ENCODE data around the gene FBXO17. TPM values are rescaled to one million over a fixed set of nuclear protein-coding genes. Genes with fewer than 3 reads are reported as not detected.
A peak's percentile ranks its signal among the peaks of the same experiment; 100 is the strongest.

The FBXO17 gene
- total RNA-seq, result 10 to 100 TPM; 21.3 to 31.9 TPM
- 10 to 100 TPM; 19.7 to 25.6 TPM for polyA plus RNA-seq

- DNase-seq (ENCODE audit: low spot score), result peak; percentile 53
- H3K27me3 ChIP-seq (ENCODE audit: control insufficient read depth in 4 of 4, insufficient read depth in 4 of 4, low read length in 3 of 4), result no peaks in the 10 kb centered on the region
- WGBS, result 3% methylated on average over 63 of the region's 63 CpGs
- TF ChIP-seq MAX (IDR thresholded peaks at IDR 0.05) (peak; percentile 74), TAF1 (conservative IDR thresholded peaks at IDR 0.05) (no peak), FOXA2 (IDR thresholded peaks at IDR 0.05) (no peak)
- peak within 1 kb of the TSS; percentile 62 to 91 (median 72) for H3K4me3 ChIP-seq (ENCODE audit: low read depth in 1 of 3, low read length in 3 of 3)
- no peaks in the 10 kb centered on the region for H3K9me3 ChIP-seq (ENCODE audit: control insufficient read depth in 4 of 4, low read length in 3 of 4)
- H3K36me3 ChIP-seq (ENCODE audit: control insufficient read depth in 4 of 4, insufficient read depth in 3 of 4, low read depth in 1 of 4, low read length in 3 of 4), result no peaks in the 10 kb centered on the region
- H3K27ac ChIP-seq (ENCODE audit: low read depth in 1 of 2, low read length in 2 of 2), result peak within 1 kb of the TSS; percentile 88 to 91
- peaks cover 7 to 34% (median 21%) of the 10 kb centered on the region in 4 donors for H3K4me1 ChIP-seq (ENCODE audit: control insufficient read depth in 4 of 4, insufficient read depth in 4 of 4, low read length in 3 of 4)
- peak within 1 kb of the TSS; percentile 76 to 84 for H3K9ac ChIP-seq (ENCODE audit: low read depth in 1 of 2, low read length in 2 of 2)
These were observed at the start of gene FBXO17 for GRCh38 chr19:38975214-38975860. Gene FBXO17, minus strand, starts transcription at chr19:38975742. Its CDS starts 25,423 bp downstream, at chr19:38950319.

GRCh38 chr19:39024875-39025641 is 49.5 kb upstream of the FBXO17 start:
- peaks cover 0 to under 1% (median 0%) of the 10 kb centered on the region in 4 donors for H3K4me1 ChIP-seq (ENCODE audit: control insufficient read depth in 4 of 4, insufficient read depth in 4 of 4, low read length in 3 of 4)
- H3K36me3 ChIP-seq (ENCODE audit: control insufficient read depth in 4 of 4, insufficient read depth in 3 of 4, low read depth in 1 of 4, low read length in 3 of 4), result peaks cover 0 to 2% (median 0%) of the 10 kb centered on the region in 4 donors
- no peak overlapping the region for H3K27ac ChIP-seq (ENCODE audit: low read depth in 1 of 2, low read length in 2 of 2)
- no peaks in the 10 kb centered on the region for H3K9me3 ChIP-seq (ENCODE audit: control insufficient read depth in 4 of 4, low read length in 3 of 4)
- WGBS, result 96% methylated on average over 14 of the region's 14 CpGs
- no peak overlapping the region for H3K4me3 ChIP-seq (ENCODE audit: low read depth in 1 of 3, low read length in 3 of 3)
- H3K27me3 ChIP-seq (ENCODE audit: control insufficient read depth in 4 of 4, insufficient read depth in 4 of 4, low read length in 3 of 4), result no peaks in the 10 kb centered on the region
- no peak for TF ChIP-seq GABPA (IDR thresholded peaks at IDR 0.05 in 1 of 2, conservative IDR thresholded peaks at IDR 0.05 in 1 of 2)
- no peak for DNase-seq (ENCODE audit: low spot score)
- H3K9ac ChIP-seq (ENCODE audit: low read depth in 1 of 2, low read length in 2 of 2), result no peak overlapping the region

GRCh38 chr19:39021063-39021462 is 45.5 kb upstream of the FBXO17 start:
- Histone ChIP-seq H3K27ac (ENCODE audit: low read depth in 1 of 2, low read length in 2 of 2) (no peak overlapping the region), H3K4me3 (ENCODE audit: low read depth in 1 of 3, low read length in 3 of 3) (no peak overlapping the region), H3K4me1 (ENCODE audit: control insufficient read depth in 4 of 4, insufficient read depth in 4 of 4, low read length in 3 of 4) (no peaks in the 10 kb centered on the region), H3K9ac (ENCODE audit: low read depth in 1 of 2, low read length in 2 of 2) (no peak overlapping the region), H3K36me3 (ENCODE audit: control insufficient read depth in 4 of 4, insufficient read depth in 3 of 4, low read depth in 1 of 4, low read length in 3 of 4) (peaks cover 0 to 3% (median 0%) of the 10 kb centered on the region in 4 donors), H3K9me3 (ENCODE audit: control insufficient read depth in 4 of 4, low read length in 3 of 4) (no peaks in the 10 kb centered on the region), H3K27me3 (ENCODE audit: control insufficient read depth in 4 of 4, insufficient read depth in 4 of 4, low read length in 3 of 4) (no peaks in the 10 kb centered on the region)
- WGBS, result 88% methylated on average over 4 of the region's 4 CpGs
- TF ChIP-seq JUND (IDR thresholded peaks at IDR 0.05), result no peak
- TF ChIP-seq HNF4A (conservative IDR thresholded peaks at IDR 0.05), result no peak
- DNase-seq (ENCODE audit: low spot score), result no peak

GRCh38 chr19:39017646-39018045 is 42.1 kb upstream of the FBXO17 start:
- no peak for DNase-seq (ENCODE audit: low spot score)
- no peak overlapping the region for H3K27ac ChIP-seq (ENCODE audit: low read depth in 1 of 2, low read length in 2 of 2)

More at GRCh38 chr19:39017646-39018045, 42.1 kb upstream of the FBXO17 start:
- Histone ChIP-seq H3K9me3 (ENCODE audit: control insufficient read depth in 4 of 4, low read length in 3 of 4) (no peaks in the 10 kb centered on the region), H3K36me3 (ENCODE audit: control insufficient read depth in 4 of 4, insufficient read depth in 3 of 4, low read depth in 1 of 4, low read length in 3 of 4) (peaks cover 0 to 3% (median 0%) of the 10 kb centered on the region in 4 donors), H3K27me3 (ENCODE audit: control insufficient read depth in 4 of 4, insufficient read depth in 4 of 4, low read length in 3 of 4) (no peaks in the 10 kb centered on the region), H3K4me1 (ENCODE audit: control insufficient read depth in 4 of 4, insufficient read depth in 4 of 4, low read length in 3 of 4) (no peaks in the 10 kb centered on the region), H3K4me3 (ENCODE audit: low read depth in 1 of 3, low read length in 3 of 3) (no peak overlapping the region), H3K9ac (ENCODE audit: low read depth in 1 of 2, low read length in 2 of 2) (no peak overlapping the region)
- TF ChIP-seq JUND (IDR thresholded peaks at IDR 0.05), result no peak
- no peak for TF ChIP-seq ZBTB33 (IDR thresholded peaks at IDR 0.05)
- TF ChIP-seq SP1 (IDR thresholded peaks at IDR 0.05), result no peak
- no peak for TF ChIP-seq REST (IDR thresholded peaks at IDR 0.05)
- TF ChIP-seq CTCF (IDR thresholded peaks at IDR 0.05; ENCODE audit: low read depth, low read length, missing input control), result no peak
- no peak for TF ChIP-seq HNF4G (IDR thresholded peaks at IDR 0.05)
- no peak for TF ChIP-seq NR2F2 (IDR thresholded peaks at IDR 0.05)
- WGBS, result 91% methylated on average over 4 of the region's 4 CpGs
